ENCODE data around the gene PTH2. TPM values are rescaled to one million over a fixed set of nuclear protein-coding genes. Genes with fewer than 3 reads are reported as not detected.

Gene PTH2
- polyA plus RNA-seq, 1 donor: not detected

DNA sequence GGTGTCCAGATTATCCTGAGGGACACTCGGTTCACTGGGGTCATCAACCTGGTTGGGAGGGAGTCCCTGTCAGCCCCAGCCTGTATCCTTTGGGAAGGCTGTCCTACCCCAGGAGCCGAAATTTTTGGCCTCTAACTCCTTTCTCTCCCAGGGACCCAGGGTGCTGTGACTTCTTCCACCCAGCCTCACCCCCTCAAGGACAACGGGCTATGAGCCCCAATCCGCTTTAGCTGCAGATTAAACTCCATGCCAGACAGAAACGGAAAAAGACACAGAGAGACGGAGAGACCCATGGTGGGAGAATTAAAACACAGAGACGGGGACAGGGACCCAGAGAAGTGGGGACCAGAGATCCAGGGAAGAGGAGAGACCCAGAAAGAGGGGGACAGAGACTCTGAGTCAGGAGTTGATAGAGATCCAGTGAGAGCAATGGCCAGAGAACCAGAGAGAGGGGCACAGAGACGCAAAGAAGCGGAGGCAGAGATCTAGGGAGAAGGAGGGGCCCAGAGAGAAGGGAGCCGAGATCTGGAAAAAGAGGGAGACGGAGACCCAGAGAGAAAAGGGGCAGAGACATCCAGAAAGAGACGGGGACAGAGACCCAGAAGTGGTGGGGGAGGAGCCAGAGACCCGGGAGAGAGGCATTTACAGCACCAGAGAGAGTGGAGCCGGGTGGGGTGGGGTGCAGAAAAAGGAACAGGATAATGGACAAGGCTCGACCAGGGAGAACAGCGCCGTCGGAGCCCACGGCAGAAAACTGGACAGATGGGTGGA is 17.4 kb upstream of the PTH2 start:
- no peak overlapping the region for H3K4me3 ChIP-seq (ENCODE audit: low read length)

DNA sequence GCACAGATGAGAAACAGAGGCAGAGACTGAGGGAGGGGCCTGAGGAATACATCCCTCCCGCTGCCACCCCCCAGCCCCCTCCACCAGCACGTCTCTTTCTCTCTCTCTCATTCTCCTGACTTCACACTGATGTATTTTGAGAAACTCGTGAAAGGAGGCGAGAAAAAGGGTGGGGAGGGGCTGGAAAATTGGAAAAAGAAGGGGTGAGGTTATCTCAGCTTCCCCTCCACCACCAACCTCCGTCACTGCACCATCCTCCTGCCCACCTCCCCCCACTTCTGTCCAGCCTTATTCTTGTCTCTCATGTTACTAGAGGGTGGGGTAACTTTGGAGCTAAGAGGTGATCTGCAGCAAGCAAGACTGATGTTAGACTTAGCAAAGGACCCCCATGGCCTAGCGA is 16.6 kb upstream of the PTH2 start:
- Histone ChIP-seq H3K9me3 (ENCODE audit: control insufficient read depth, low read depth, low read length) (no peaks in the 10 kb centered on the region), H3K4me3 (ENCODE audit: low read length) (no peak overlapping the region), H3K4me1 (ENCODE audit: control insufficient read depth, insufficient read depth, low read length) (peaks cover 2% of the 10 kb centered on the region), H3K27me3 (ENCODE audit: control insufficient read depth, insufficient read depth, low read length) (peaks cover 77% of the 10 kb centered on the region), H3K27ac (ENCODE audit: low read length) (no peak overlapping the region), H3K36me3 (ENCODE audit: control insufficient read depth, insufficient read depth, low read length) (no peaks in the 10 kb centered on the region)
- no peak for DNase-seq
- WGBS (ENCODE audit: insufficient coverage, low lambda C conversion rate): no CpG with 5 or more reads among the region's 6 CpGs

More for the DNA sequence above, 17.4 kb upstream of the PTH2 start:
- no peaks in the 10 kb centered on the region for H3K36me3 ChIP-seq (ENCODE audit: control insufficient read depth, insufficient read depth, low read length)
- H3K27me3 ChIP-seq (ENCODE audit: control insufficient read depth, insufficient read depth, low read length): peaks cover 69% of the 10 kb centered on the region
- peaks cover 2% of the 10 kb centered on the region for H3K4me1 ChIP-seq (ENCODE audit: control insufficient read depth, insufficient read depth, low read length)
- H3K9me3 ChIP-seq (ENCODE audit: control insufficient read depth, low read depth, low read length): no peaks in the 10 kb centered on the region
- WGBS (ENCODE audit: insufficient coverage, low lambda C conversion rate): 23% methylated on average over 4 of the region's 19 CpGs
- DNase-seq: no peak
- H3K27ac ChIP-seq (ENCODE audit: low read length): no peak overlapping the region

DNA sequence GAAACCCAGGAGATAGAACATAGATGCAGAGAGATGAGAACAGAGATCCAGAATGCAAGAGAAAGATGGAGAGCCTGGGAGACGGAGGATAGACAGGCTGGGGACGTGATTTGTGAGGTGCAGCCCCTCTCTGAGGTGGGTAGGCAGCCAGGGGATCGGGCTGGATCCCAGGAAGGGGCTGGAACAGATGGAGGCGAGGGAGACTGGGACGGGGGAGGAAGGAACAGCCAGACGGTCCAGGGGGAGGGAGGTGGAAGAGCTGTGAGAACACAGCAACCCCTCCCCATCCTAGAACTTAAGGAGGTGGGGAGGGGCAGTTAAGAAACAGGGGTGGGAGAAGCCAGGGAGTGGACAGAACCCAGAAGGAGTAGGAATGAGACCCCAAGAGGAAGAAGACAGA is 15.0 kb upstream of the PTH2 start:
- Histone ChIP-seq H3K36me3 (ENCODE audit: control insufficient read depth, insufficient read depth, low read length) (no peaks in the 10 kb centered on the region), H3K9me3 (ENCODE audit: control insufficient read depth, low read depth, low read length) (peaks cover 2% of the 10 kb centered on the region), H3K4me3 (ENCODE audit: low read length) (no peak overlapping the region), H3K4me1 (ENCODE audit: control insufficient read depth, insufficient read depth, low read length) (peaks cover 2% of the 10 kb centered on the region), H3K27me3 (ENCODE audit: control insufficient read depth, insufficient read depth, low read length) (peaks cover 93% of the 10 kb centered on the region), H3K27ac (ENCODE audit: low read length) (no peak overlapping the region)
- DNase-seq: no peak
- WGBS (ENCODE audit: insufficient coverage, low lambda C conversion rate): 0% methylated on average over 1 of the region's 6 CpGs

DNA sequence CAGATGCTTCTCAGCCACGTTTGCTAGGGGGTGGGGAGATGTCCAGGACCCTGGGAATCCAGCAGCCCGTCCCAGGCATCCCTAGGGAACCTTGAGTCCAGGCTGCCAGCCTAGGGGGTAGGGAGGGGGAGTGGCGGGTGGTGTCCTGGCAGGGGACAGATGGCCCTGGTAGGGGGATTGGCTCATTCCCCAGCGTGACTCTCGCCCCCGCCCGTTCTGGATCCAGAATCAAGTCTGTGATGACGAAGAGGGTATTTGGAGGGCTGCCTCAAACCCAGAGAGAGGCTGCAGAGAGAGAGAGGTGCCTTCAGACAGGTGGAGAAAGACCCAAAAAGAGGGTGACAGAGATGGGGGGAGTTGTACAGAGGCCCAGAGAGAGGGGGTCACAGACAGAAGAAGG is 14.0 kb upstream of the PTH2 start:
- no CpG with 5 or more reads among the region's 8 CpGs for WGBS (ENCODE audit: insufficient coverage, low lambda C conversion rate)
- Histone ChIP-seq H3K9me3 (ENCODE audit: control insufficient read depth, low read depth, low read length) (peaks cover 9% of the 10 kb centered on the region), H3K27me3 (ENCODE audit: control insufficient read depth, insufficient read depth, low read length) (peaks cover 98% of the 10 kb centered on the region), H3K36me3 (ENCODE audit: control insufficient read depth, insufficient read depth, low read length) (no peaks in the 10 kb centered on the region), H3K4me1 (ENCODE audit: control insufficient read depth, insufficient read depth, low read length) (no peaks in the 10 kb centered on the region), H3K27ac (ENCODE audit: low read length) (no peak overlapping the region), H3K4me3 (ENCODE audit: low read length) (no peak overlapping the region)
- DNase-seq: no peak

DNA sequence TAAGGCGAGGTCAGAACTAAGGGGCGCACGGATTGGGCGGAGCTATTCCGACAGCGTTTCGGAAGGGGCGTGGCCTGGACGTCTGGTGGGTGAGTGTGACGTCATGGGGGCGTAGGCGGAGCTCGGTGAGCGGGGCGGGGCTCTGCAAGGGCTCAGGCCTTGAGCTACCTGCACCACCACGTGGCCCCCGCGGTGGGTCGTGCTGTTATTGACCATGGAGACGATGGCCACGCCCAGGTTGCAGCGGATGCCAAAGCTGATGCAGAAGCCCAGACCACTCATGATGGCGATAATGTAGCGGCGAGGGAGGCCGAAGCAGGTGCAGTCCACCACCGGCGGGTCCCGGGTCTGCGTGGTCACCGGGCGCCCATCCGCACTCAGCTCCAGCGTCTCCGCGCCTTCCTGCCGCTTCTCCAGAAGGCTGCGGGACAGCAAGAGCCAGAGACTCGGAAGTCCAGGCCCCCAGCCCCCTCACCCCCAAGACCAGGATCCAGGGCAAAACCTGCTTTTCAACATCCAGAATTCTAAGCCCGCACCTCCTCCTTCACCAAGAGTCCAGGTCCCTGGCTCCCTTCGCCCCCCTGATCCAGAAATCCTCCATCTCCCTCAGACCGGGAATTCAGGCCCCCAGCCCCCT is 13.3 kb upstream of the PTH2 start:
- Histone ChIP-seq H3K4me1 (ENCODE audit: control insufficient read depth, insufficient read depth, low read length) (no peaks in the 10 kb centered on the region), H3K27me3 (ENCODE audit: control insufficient read depth, insufficient read depth, low read length) (peaks cover 98% of the 10 kb centered on the region), H3K9me3 (ENCODE audit: control insufficient read depth, low read depth, low read length) (peaks cover 16% of the 10 kb centered on the region), H3K4me3 (ENCODE audit: low read length) (no peak overlapping the region), H3K36me3 (ENCODE audit: control insufficient read depth, insufficient read depth, low read length) (no peaks in the 10 kb centered on the region), H3K27ac (ENCODE audit: low read length) (no peak overlapping the region)
- WGBS (ENCODE audit: insufficient coverage, low lambda C conversion rate): 60% methylated on average over 1 of the region's 42 CpGs
- no peak for DNase-seq

DNA sequence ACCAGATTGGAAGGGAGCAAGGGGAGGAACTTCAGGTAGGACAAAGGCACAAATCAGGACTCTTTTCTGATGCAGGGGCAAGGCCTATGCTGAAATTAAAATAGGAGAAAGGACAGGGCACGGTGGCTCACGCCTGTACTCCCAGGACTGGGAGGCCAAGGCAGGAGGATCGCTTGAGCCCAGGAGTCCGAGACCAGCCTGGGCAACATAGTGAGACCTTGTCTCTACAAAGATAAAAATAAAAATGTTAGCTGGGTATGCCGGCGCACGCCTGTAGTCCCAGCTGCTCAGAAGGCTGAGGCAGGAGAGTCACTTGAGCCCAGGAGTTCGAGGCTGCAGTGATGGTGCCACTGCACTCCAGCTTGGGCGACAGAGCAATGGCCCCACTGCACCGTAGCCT is 12.4 kb upstream of the PTH2 start:
- no peak overlapping the region for H3K4me3 ChIP-seq (ENCODE audit: low read length)
- no CpG with 5 or more reads among the region's 10 CpGs for WGBS (ENCODE audit: insufficient coverage, low lambda C conversion rate)
- H3K4me1 ChIP-seq (ENCODE audit: control insufficient read depth, insufficient read depth, low read length): no peaks in the 10 kb centered on the region
- H3K27me3 ChIP-seq (ENCODE audit: control insufficient read depth, insufficient read depth, low read length): peaks cover 100% of the 10 kb centered on the region
- no peaks in the 10 kb centered on the region for H3K36me3 ChIP-seq (ENCODE audit: control insufficient read depth, insufficient read depth, low read length)
- no peak overlapping the region for H3K27ac ChIP-seq (ENCODE audit: low read length)
- DNase-seq: no peak
- peaks cover 21% of the 10 kb centered on the region for H3K9me3 ChIP-seq (ENCODE audit: control insufficient read depth, low read depth, low read length)

DNA sequence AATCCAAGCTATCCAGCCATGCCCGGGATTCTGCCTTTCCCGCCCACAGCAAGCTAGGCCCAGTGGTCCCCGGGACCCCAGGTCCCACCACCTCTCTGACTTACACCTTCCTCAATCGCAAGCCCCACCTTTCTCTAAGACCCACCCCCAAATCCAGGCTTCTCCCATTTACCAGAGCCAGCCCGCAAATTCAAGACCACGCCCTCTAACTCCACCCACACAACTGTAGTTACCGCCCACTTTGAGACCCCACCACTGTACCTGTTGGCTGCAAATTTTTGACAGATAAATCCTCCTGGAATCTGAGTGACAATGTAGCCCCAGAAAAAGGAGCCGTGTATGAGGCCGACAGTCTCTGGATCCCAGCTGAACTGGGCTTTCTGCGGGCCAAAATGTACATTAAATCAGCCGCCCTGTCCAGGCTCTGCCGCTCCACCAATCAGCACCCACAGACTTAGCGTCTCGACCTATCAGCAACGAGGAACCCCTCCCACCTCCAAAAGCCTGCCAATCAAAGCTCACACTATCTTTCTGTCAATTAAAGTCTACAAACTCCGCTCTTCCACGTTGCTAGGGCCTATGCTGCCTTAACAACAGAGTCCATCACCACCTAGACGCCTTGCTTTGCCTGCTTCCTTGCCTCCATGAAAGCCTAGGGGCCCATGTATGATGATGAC is 11.8 kb upstream of the PTH2 start:
- DNase-seq: no peak
- H3K27ac ChIP-seq (ENCODE audit: low read length): no peak overlapping the region
- WGBS (ENCODE audit: insufficient coverage, low lambda C conversion rate): 70% methylated on average over 2 of the region's 18 CpGs
- H3K27me3 ChIP-seq (ENCODE audit: control insufficient read depth, insufficient read depth, low read length): peaks cover 100% of the 10 kb centered on the region
- H3K4me1 ChIP-seq (ENCODE audit: control insufficient read depth, insufficient read depth, low read length): no peaks in the 10 kb centered on the region
- no peak overlapping the region for H3K4me3 ChIP-seq (ENCODE audit: low read length)
- H3K9me3 ChIP-seq (ENCODE audit: control insufficient read depth, low read depth, low read length): peaks cover 21% of the 10 kb centered on the region
- H3K36me3 ChIP-seq (ENCODE audit: control insufficient read depth, insufficient read depth, low read length): no peaks in the 10 kb centered on the region

DNA sequence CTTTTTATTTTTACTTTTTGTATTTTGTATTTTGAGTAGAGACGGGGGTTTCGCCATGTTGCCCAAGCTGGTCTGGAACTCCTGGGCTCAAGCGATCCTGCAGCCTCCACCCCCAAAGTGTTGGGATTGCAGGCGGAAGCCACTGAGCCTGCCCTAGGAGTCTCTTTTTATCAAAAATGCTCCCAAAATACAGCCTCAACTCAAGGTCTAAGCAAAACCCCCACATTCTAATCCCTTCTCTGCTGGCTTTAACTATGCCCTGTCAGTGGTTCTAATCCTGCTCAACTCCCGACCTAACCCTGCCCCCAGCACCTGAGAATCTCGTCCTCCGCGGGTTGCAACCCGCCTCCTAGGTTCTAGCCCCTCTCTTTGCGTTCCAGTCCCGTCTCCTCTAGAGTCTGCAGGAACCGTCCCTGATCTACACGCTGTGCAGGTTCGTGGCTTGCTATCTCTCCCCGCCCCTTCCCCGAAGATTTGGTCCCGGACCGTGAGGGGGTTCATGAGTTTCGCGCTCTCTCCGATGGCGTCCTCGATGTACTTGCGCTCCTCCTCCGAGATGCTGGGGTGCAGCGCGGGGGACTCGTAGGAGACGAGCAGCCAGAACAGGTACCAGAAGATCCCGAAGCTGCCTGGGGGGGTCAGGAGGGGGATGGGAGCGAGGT is 10.1 kb upstream of the PTH2 start:
- Histone ChIP-seq H3K36me3 (ENCODE audit: control insufficient read depth, insufficient read depth, low read length) (no peaks in the 10 kb centered on the region), H3K9me3 (ENCODE audit: control insufficient read depth, low read depth, low read length) (peaks cover 21% of the 10 kb centered on the region), H3K4me3 (ENCODE audit: low read length) (no peak overlapping the region), H3K27me3 (ENCODE audit: control insufficient read depth, insufficient read depth, low read length) (peaks cover 100% of the 10 kb centered on the region), H3K4me1 (ENCODE audit: control insufficient read depth, insufficient read depth, low read length) (no peaks in the 10 kb centered on the region), H3K27ac (ENCODE audit: low read length) (no peak overlapping the region)
- WGBS (ENCODE audit: insufficient coverage, low lambda C conversion rate): no CpG with 5 or more reads among the region's 31 CpGs
- no peak for DNase-seq

DNA sequence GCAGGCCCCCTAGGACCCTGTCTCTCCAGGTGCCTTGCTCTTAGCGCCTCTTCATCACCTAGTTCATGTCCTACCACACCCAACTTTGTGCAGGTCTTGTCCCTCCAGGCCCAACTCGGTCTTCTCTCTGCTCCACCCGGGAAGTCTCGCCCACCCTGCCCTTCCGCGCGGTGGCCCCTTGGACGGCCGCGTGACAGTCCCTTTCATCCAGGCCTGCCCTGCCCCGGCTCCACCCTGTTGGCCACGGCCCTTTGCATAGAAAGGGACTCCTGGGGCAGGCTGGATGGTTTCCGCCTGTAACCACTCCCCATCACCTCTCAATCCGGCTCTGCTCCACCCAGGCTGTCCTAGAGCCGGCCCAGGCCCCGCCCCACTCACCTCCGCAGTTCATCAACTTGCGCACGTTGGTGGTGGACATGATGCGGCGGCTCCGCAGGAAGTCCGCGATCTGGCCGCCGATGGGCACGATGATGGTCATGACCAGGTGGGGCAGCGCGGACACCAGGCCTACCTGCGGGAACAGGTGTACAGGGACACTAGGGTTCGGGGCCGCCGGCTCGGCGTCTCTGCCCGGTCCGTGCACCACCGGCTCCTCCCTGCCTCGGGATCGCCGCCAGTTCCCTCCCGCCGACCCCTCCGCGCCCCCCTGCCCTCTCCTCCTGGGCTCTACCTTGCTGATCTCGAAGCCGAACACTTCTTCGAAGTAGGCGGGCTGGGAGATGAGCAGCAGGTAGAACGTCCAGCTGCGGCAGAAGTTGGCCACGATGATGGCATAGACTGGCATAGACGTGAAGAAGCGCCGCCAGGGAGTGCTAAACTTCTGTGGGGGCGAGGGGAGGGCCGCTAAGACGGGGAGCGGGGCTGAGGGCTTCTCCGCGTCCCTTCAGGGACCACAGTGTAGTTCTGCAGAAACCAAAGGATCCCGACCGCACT is 9.2 kb upstream of the PTH2 start:
- no peaks in the 10 kb centered on the region for H3K4me1 ChIP-seq (ENCODE audit: control insufficient read depth, insufficient read depth, low read length)
- no peaks in the 10 kb centered on the region for H3K36me3 ChIP-seq (ENCODE audit: control insufficient read depth, insufficient read depth, low read length)
- no peak for DNase-seq
- no peak overlapping the region for H3K27ac ChIP-seq (ENCODE audit: low read length)
- H3K27me3 ChIP-seq (ENCODE audit: control insufficient read depth, insufficient read depth, low read length): peaks cover 100% of the 10 kb centered on the region
- no peak overlapping the region for H3K4me3 ChIP-seq (ENCODE audit: low read length)
- peaks cover 25% of the 10 kb centered on the region for H3K9me3 ChIP-seq (ENCODE audit: control insufficient read depth, low read depth, low read length)
- WGBS (ENCODE audit: insufficient coverage, low lambda C conversion rate): no CpG with 5 or more reads among the region's 63 CpGs
